ENCODE data around the gene CTRB1. TPM values are rescaled to one million over a fixed set of nuclear protein-coding genes. Genes with fewer than 3 reads are reported as not detected.

CTRB1 gene
- total RNA-seq, 1 donor from 2014 or later: not detected

GRCh38 chr16:75227361-75228142, 8.8 kb downstream of the CTRB1 start:
- no peak for TF ChIP-seq CTCF (IDR thresholded peaks at IDR 0.05; ENCODE audit: partially characterized antibody, unreplicated experiment)
- peaks cover 15% of the 10 kb centered on the region for H3K9me3 Mint-ChIP-seq (ENCODE audit: unreplicated experiment)
- H3K36me3 Mint-ChIP-seq (ENCODE audit: unreplicated experiment): no peaks in the 10 kb centered on the region
- no peak for DNase-seq
- peaks cover 10% of the 10 kb centered on the region for H3K27me3 Mint-ChIP-seq (ENCODE audit: unreplicated experiment)
- H3K4me1 Mint-ChIP-seq (ENCODE audit: low read depth, unreplicated experiment): peaks cover 7% of the 10 kb centered on the region
- no peak overlapping the region for H3K4me3 Mint-ChIP-seq (ENCODE audit: unreplicated experiment)
- peak overlapping the region; percentile 43 for H3K27ac Mint-ChIP-seq (ENCODE audit: unreplicated experiment)

DNA sequence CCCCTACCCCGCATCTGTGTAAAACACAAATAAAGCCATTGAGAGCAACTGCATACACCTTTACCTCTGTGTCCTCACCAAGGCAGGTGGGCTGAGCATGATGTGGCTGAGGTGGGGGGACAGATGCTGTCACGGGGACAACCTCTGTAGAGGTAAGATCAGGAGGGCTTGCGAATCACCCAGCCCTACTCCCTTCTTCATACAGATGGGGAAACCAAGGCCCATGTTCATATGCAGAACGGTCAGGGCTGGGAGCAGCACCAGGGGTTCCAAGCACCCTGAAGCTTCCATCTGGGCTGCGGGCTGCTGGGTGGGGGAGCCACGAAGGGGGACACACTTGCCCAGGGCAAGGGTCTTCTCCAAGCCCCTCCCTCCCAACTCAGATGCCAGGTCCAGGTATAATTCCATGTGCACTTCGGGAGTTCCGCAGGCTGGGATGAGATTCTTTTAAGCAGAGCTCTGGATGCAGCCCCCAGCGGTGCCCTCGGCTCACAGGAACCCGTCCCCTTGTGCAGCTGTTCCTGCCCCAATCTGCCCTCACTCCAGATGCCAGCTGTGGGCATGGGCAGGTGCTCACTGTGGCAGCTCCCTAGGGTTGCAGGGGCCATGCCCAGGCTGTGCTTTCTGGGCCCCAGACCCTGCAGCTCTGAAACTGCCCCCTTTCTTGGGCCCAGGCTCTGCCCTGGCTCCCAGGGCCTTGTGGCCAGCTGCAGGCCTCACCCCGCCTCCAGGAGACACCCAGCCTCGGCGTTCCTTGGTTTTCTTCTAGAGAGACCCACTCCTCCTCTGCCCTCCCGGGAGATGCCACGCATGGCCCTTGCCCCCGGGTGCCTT, 9.6 kb downstream of the CTRB1 start:
- TF ChIP-seq CTCF (IDR thresholded peaks at IDR 0.05; ENCODE audit: partially characterized antibody, unreplicated experiment): no peak
- peaks cover 21% of the 10 kb centered on the region for H3K9me3 Mint-ChIP-seq (ENCODE audit: unreplicated experiment)
- peaks cover 7% of the 10 kb centered on the region for H3K4me1 Mint-ChIP-seq (ENCODE audit: low read depth, unreplicated experiment)
- H3K4me3 Mint-ChIP-seq (ENCODE audit: unreplicated experiment): no peak overlapping the region
- no peak overlapping the region for H3K27ac Mint-ChIP-seq (ENCODE audit: unreplicated experiment)
- H3K36me3 Mint-ChIP-seq (ENCODE audit: unreplicated experiment): no peaks in the 10 kb centered on the region
- peaks cover 12% of the 10 kb centered on the region for H3K27me3 Mint-ChIP-seq (ENCODE audit: unreplicated experiment)
- DNase-seq: no peak

GRCh38 chr16:75229172-75230031, 10.6 kb downstream of the CTRB1 start:
- H3K27me3 Mint-ChIP-seq (ENCODE audit: unreplicated experiment): peaks cover 9% of the 10 kb centered on the region
- no peak overlapping the region for H3K4me3 Mint-ChIP-seq (ENCODE audit: unreplicated experiment)
- no peak for TF ChIP-seq CTCF (IDR thresholded peaks at IDR 0.05; ENCODE audit: partially characterized antibody, unreplicated experiment)
- H3K27ac Mint-ChIP-seq (ENCODE audit: unreplicated experiment): no peak overlapping the region
- peaks cover 22% of the 10 kb centered on the region for H3K9me3 Mint-ChIP-seq (ENCODE audit: unreplicated experiment)
- DNase-seq: no peak
- H3K4me1 Mint-ChIP-seq (ENCODE audit: low read depth, unreplicated experiment): peaks cover 11% of the 10 kb centered on the region
- no peaks in the 10 kb centered on the region for H3K36me3 Mint-ChIP-seq (ENCODE audit: unreplicated experiment)

GRCh38 chr16:75230471-75231110, 11.8 kb downstream of the CTRB1 start:
- no peak for TF ChIP-seq CTCF (IDR thresholded peaks at IDR 0.05; ENCODE audit: partially characterized antibody, unreplicated experiment)
- no peaks in the 10 kb centered on the region for H3K36me3 Mint-ChIP-seq (ENCODE audit: unreplicated experiment)
- peaks cover 8% of the 10 kb centered on the region for H3K27me3 Mint-ChIP-seq (ENCODE audit: unreplicated experiment)
- H3K4me1 Mint-ChIP-seq (ENCODE audit: low read depth, unreplicated experiment): peaks cover 12% of the 10 kb centered on the region
- DNase-seq: no peak
- no peak overlapping the region for H3K4me3 Mint-ChIP-seq (ENCODE audit: unreplicated experiment)
- peak overlapping the region; percentile 73 for H3K27ac Mint-ChIP-seq (ENCODE audit: unreplicated experiment)
- peaks cover 22% of the 10 kb centered on the region for H3K9me3 Mint-ChIP-seq (ENCODE audit: unreplicated experiment)
